Measurements from ENCODE around the gene RAX2. TPM values are rescaled to one million over a fixed set of nuclear protein-coding genes. Genes with fewer than 3 reads are reported as not detected.

The RAX2 gene
- total and polyA plus RNA-seq, 2 donors (not counting 1 experiment from before 2014, with no cell fraction given) = not detected

GRCh38 chr19:3778899-3779723 is 7.1 kb upstream of the RAX2 start:
- Histone ChIP-seq H3K4me1 (ENCODE audit: control insufficient read depth, extremely low read depth, insufficient read depth, low read length) (no peaks in the 10 kb centered on the region), H4K20me1 (ENCODE audit: control insufficient read depth, extremely low read depth, insufficient read depth, low read length) (no peaks in the 10 kb centered on the region), H3K36me3 (ENCODE audit: control insufficient read depth, insufficient read depth, low read length) (no peaks in the 10 kb centered on the region), H3K4me2 (ENCODE audit: extremely low read depth, insufficient read depth, low read length) (no peak overlapping the region), H3K27me3 (ENCODE audit: control insufficient read depth, insufficient read depth, low read length) (no peaks in the 10 kb centered on the region), H3K9ac (ENCODE audit: insufficient read depth, low read length) (no peak overlapping the region), H3K27ac (ENCODE audit: insufficient read depth, low read length) (no peak overlapping the region), H3K9me3 (ENCODE audit: control insufficient read depth, insufficient read depth, low read depth, low read length) (no peaks in the 10 kb centered on the region), H3K4me3 (replicated peaks in 1 of 4; ENCODE audit: control extremely low read depth in 1 of 4, insufficient read depth in 1 of 4, low read depth in 3 of 4, low read length in 4 of 4) (no peak overlapping the region), H3K79me2 (ENCODE audit: control insufficient read depth, insufficient read depth, low read length) (no peaks in the 10 kb centered on the region), H2AFZ (ENCODE audit: low read length) (no peak overlapping the region)
- no peak for DNase-seq (ENCODE audit: low read depth in 2 of 2)
- no peak for TF ChIP-seq EZH2 (IDR thresholded peaks at IDR 0.05; ENCODE audit: low read length, missing control alignments)
- TF ChIP-seq CTCF (conservative IDR thresholded peaks at IDR 0.05 in 1 of 2, IDR thresholded peaks at IDR 0.05 in 1 of 2; ENCODE audit: low read depth in 1 of 2, low read length in 2 of 2) = no peak

- no peak for DNase-seq (ENCODE audit: low read depth in 2 of 2)
- no peak overlapping the region for H3K4me3 ChIP-seq (replicated peaks in 1 of 4; ENCODE audit: control extremely low read depth in 1 of 4, insufficient read depth in 1 of 4, low read depth in 3 of 4, low read length in 4 of 4)
Measured at GRCh38 chr19:3778104-3778867, 6.3 kb upstream of the RAX2 start.

More at GRCh38 chr19:3778104-3778867, 6.3 kb upstream of the RAX2 start:
- H3K79me2 ChIP-seq (ENCODE audit: control insufficient read depth, insufficient read depth, low read length) = no peaks in the 10 kb centered on the region
- no peak overlapping the region for H2AFZ ChIP-seq (ENCODE audit: low read length)
- no peaks in the 10 kb centered on the region for H3K27me3 ChIP-seq (ENCODE audit: control insufficient read depth, insufficient read depth, low read length)
- no peaks in the 10 kb centered on the region for H3K9me3 ChIP-seq (ENCODE audit: control insufficient read depth, insufficient read depth, low read depth, low read length)
- no peak for TF ChIP-seq EZH2 (IDR thresholded peaks at IDR 0.05; ENCODE audit: low read length, missing control alignments)
- no peak for TF ChIP-seq CTCF (conservative IDR thresholded peaks at IDR 0.05 in 1 of 2, IDR thresholded peaks at IDR 0.05 in 1 of 2; ENCODE audit: low read depth in 1 of 2, low read length in 2 of 2)
- H3K4me2 ChIP-seq (ENCODE audit: extremely low read depth, insufficient read depth, low read length) = no peak overlapping the region
- no peak overlapping the region for H3K27ac ChIP-seq (ENCODE audit: insufficient read depth, low read length)
- H4K20me1 ChIP-seq (ENCODE audit: control insufficient read depth, extremely low read depth, insufficient read depth, low read length) = no peaks in the 10 kb centered on the region
- no peak overlapping the region for H3K9ac ChIP-seq (ENCODE audit: insufficient read depth, low read length)
- H3K36me3 ChIP-seq (ENCODE audit: control insufficient read depth, insufficient read depth, low read length) = no peaks in the 10 kb centered on the region
- H3K4me1 ChIP-seq (ENCODE audit: control insufficient read depth, extremely low read depth, insufficient read depth, low read length) = no peaks in the 10 kb centered on the region

Measured in fibroblast of lung (primary cell).